Ammon's horn (tissue), 1 donor: ENCODE results near the gene CD37.
A peak's percentile ranks its signal among the peaks of the same experiment; 100 is the strongest.
"Not testable (repeated sequence)": the region's sequence is repeated elsewhere in the genome, so short reads cannot be mapped to it uniquely, and the experiment has no call there.

Experiments
- DNase-seq: peaks from one replicate; pipeline ENCODE4 v3.0.0-alpha.2; 2016; ENCODE audit warnings: low spot score

CD37 gene, protein sequence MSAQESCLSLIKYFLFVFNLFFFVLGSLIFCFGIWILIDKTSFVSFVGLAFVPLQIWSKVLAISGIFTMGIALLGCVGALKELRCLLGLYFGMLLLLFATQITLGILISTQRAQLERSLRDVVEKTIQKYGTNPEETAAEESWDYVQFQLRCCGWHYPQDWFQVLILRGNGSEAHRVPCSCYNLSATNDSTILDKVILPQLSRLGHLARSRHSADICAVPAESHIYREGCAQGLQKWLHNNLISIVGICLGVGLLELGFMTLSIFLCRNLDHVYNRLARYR

GRCh38 chr19:49335071-49335783 is at the start of gene CD37:
TSS of gene CD37 (plus strand) at chr19:49335406. CDS start at chr19:49335541, 135 bp downstream.
- DNase-seq, result no peak

DNA sequence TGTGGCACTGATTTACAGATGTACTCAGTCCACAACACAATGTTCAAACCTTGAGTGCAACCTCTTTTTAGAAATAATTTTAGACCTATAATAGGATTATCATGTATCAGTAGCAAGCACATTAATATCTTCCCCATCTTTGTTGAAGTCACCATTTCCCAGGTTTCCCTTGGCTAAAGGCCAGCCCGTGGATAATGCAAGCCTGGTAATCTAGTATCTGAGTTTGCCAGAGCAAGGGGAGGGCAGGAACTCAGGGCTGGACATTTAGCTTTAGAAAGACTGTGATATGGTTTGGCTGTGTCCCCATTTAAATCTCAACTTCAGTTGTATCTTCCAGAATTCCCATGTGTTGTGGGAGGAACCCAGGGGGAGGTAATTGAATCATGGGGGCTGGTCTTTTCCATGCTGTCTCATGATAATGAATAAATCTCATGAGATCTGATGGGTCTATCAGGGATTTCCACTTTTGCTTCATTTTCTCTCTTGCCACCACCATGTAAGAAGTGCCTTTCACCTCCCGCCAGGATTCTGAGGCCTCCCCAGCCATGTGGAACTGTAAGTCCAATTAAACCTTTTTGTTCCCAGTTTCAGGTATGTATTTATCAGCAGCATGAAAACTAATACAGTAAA is 48.0 kb upstream of the CD37 start:
- no peak for DNase-seq

GRCh38 chr19:49288205-49288604 is 47.0 kb upstream of the CD37 start:
- not testable (repeated sequence) for DNase-seq

GRCh38 chr19:49289286-49289685 is 45.9 kb upstream of the CD37 start:
- not testable (repeated sequence) for DNase-seq

DNA sequence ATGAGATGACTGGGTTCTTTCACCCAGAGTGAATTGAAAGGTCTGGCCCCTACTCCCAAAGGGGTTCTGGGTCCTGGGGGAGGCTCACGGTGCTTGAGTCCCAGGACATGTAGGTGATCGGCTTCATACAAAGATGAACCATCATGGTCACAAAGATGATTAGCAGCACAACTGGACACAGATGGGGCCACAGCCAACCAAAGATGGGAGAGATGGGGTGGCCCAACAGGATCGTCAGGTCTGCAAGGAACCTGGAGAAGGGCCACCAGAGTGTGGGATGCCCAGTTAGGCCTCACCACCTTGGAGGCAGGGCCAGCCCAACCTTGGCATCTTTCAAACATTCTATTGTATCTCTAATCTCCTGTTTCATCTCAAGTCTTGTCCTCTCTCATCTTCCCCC is 44.7 kb upstream of the CD37 start:
- no peak for DNase-seq

DNA sequence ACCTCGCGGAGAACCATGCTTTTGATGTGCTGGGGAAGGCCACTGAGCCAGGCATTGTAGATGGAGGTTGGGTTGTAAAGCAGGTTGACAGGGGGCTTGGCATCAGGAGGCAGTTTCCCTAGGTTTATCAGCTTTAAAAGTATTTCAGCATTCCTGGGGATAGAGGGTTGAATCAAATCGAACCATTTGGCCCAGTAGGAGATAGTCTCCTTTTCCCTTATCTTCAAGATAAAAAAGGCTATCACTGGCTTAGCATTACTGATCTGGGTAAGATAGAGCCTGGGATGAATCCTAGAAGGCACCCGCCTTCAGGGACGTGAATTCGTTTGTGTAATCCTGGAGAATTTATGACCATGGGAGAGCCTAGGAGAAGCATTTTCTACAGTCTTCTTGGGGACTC is 40.8 kb upstream of the CD37 start:
- DNase-seq, result no peak

GRCh38 chr19:49295208-49295880 is 39.9 kb upstream of the CD37 start:
- no peak for DNase-seq

DNA sequence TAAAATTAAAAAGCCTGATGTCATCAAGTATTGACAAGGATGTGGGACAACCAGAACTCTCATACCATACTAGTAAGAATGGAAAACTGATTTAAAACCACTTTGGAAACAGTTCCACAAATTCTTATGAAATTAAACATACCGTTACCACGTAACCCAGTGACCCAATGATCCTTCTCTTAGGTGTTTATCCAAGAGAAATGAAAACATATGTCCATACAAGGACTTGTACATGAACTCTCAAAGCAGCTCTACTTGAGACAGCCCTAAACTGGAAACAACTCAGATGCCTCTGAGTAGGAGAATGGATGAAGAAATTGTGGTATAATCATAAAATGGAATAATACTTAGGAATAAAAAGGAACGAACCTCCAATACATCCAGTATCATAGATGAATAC is 37.8 kb upstream of the CD37 start:
- DNase-seq, result no peak

DNA sequence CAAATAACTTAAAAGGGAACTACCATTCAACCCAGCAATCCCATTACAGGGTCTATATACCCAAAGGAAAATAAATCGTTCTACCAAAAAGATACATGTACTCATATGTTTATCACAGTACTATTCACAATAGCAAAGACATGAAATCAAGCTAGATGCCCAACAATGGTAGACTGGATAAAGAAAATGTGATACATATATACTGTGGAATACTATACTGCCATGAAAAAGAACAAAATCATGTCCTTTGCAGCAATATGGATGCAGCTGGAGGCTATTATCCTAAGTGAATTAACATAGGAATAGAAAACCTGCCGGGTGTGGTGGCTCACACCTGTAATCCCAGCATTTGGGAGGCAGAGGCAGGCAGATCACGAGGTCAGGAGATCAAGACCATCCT is 36.6 kb upstream of the CD37 start:
- not testable (repeated sequence) for DNase-seq

GRCh38 chr19:49301165-49301865 is 33.9 kb upstream of the CD37 start:
- peak; percentile 75 for DNase-seq

DNA sequence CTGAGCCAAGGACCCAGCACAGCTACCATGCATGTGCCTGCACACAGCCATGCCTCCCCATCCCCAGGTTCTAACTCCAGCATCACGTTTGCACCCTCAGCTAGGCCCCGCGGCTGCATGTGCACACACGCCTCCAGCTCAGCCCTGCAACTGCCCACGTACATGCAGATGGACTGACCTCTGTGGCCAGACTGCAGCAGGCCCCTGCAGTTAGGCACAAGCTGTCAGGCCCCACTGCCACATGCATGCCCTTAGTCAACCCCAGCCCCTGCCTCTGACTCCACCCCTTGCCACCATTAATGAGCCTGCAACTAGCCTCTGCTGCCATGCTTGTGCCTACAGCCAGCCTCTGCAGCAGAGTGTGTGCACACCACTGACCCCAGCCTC is 33.3 kb upstream of the CD37 start:
- DNase-seq, result no peak

DNA sequence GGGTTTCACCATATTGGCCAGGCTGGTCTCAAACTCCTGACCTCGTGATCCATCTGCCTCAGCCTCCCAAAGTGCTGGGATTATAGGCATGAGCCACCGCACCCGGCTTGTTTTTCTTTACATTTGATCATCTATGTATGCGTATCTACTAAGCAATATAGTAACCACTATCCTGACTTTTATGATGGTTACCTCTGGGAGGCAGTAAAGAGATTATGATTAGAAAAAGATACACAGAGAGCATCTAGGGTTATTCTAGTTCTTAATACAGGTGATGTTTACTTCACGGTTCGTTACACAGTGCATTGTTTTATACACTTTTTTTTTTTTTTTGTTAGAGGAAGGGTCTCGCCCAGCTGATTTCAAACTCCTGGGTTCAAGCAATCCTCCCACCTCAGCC is 28.5 kb upstream of the CD37 start:
- not testable (repeated sequence) for DNase-seq

DNA sequence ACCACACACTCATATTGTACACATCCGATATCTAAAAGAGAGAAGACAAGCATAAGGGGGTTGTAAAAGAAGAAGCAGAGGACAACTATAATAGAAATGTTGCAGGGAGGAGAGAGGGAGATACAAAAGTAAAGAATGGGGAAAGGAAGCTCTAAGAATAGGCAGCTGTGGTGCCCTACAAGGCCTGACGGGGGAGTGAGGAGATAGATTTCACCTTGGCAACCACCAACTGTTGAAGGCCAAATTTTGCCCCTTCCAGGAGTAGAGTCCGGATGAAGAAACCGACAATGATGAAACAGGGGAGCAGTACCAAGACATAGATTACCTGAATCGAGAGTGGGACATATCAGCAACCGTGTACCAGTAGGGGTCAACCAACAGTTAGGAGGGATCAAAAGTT is 26.1 kb upstream of the CD37 start:
- no peak for DNase-seq

DNA sequence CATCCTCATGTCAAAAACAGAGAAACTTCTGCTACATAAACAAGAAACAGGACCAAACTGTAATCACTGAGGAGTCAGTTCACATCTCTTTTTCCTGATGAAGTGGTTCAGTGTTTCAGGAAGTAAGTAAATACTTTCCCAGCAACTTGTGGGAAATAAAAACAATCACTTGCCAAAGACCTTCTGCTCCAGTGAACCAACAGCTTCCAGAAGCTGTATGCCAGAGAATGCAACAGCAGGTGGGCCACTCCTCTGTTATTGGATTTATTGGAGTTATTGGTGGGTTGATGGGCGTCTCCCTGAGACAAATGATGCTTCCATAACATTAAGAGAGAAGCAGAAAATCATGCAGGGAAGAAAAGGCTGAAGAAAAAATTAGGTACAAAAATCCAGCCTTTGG is 20.1 kb upstream of the CD37 start:
- DNase-seq, result no peak

GRCh38 chr19:49316284-49316683 is 18.9 kb upstream of the CD37 start:
- no peak for DNase-seq

DNA sequence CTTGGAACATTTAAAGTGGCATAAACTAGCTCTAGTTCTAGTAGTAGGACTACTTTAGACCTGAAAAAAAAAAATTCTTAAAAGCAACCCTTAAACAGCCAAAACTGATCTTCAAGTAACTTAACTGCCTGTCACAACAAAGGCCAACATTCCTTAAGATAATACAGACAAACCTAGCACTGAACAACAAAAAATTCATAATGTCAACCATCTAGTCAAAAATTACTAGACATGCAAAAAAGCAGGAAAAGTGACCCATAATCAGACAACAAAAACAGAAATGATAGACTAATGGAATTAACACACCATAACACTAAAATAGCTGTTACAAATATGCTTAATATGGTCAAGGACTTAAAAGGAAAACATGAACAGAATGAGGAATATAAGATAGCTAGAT is 16.9 kb upstream of the CD37 start:
- no peak for DNase-seq

- no peak for DNase-seq
Measured at GRCh38 chr19:49324801-49325576, 10.2 kb upstream of the CD37 start, which contains the start of gene SLC6A16. TSS of gene SLC6A16 (minus strand) at chr19:49325191. CDS start at chr19:49311347, 13,844 bp downstream.

DNA sequence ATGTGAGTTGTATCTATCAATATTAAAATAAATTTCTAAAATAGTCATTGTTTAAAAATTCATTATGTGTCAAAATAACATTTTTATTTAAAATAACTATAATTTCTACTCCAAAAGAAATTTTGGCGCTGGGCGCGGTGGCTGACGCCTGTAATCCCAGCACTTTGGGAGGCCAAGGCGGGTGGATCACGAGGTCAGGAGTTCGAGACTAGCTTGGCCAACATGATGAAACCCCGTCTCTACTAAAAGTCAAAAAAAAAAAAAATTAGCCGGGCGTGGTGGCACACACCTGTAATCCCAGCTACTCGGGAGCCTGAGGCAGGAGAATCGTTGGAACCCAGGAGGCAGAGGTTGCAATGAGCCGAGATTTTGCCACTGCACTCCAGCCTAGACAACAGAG is 9.4 kb upstream of the CD37 start:
- DNase-seq, result not testable (repeated sequence)

GRCh38 chr19:49326165-49326704 is 9.0 kb upstream of the CD37 start:
- DNase-seq, result no peak

GRCh38 chr19:49327878-49328544 is 7.2 kb upstream of the CD37 start:
- DNase-seq, result no peak
